H1 (cell line): Measurements from ENCODE around the gene ASCC2. TPM values are rescaled to one million over a fixed set of nuclear protein-coding genes. Genes with fewer than 3 reads are reported as not detected.

Experiments
- CTCF ChIA-PET: fragments of 300-600 bp; sonication (Branson Sonifier 250); formaldehyde crosslinking; loops from one replicate; lab custom pipeline; 2021; ENCODE audit not compliant: partially characterized antibody; lab: Charles Lee
- POLR2A ChIA-PET: fragments of 300-600 bp; sonication (Branson Sonifier 250); formaldehyde crosslinking; loops from one replicate; lab custom pipeline; 2021; ENCODE audit warnings: inconsistent platforms; ENCODE audit not compliant: partially characterized antibody; lab: Charles Lee
- DNase-seq, 2 experiments: peaks; one replicate each; pipeline versions ENCODE4 v3.0.0 to v3.0.0-alpha.2; 2010 to 2022; ENCODE audit warnings: low spot score in 2 of 2, low read depth in 1 of 2, mixed read lengths in 1 of 2
- FAIRE-seq: peaks from 2 replicates; lab custom pipeline; 2011; peaks lifted over from hg19 to GRCh38; lab: Jason Lieb, UNC
- H2AFZ ChIP-seq: 2 replicates; pipeline ENCODE4 v1.8.1; 2012; ENCODE audit warnings: low read length, inconsistent platforms
- H2AK5ac ChIP-seq: 2 replicates; pipeline ENCODE4 v1.6.1; 2013; ENCODE audit warnings: low read depth, low read length
- H2BK120ac ChIP-seq: replicated peaks from 2 replicates; pipeline ENCODE3; 2013; ENCODE audit warnings: low read depth, low read length, inconsistent platforms
- H2BK12ac ChIP-seq: 2 replicates; pipeline ENCODE4 v1.6.1; 2013; ENCODE audit warnings: low read depth, low read length
- H2BK15ac ChIP-seq: 2 replicates; pipeline ENCODE4 v1.6.1; 2013; ENCODE audit warnings: low read length
- H2BK20ac ChIP-seq: 2 replicates; pipeline ENCODE4 v1.6.1; 2013; ENCODE audit warnings: low read length
- H2BK5ac ChIP-seq: 2 replicates; pipeline ENCODE4 v1.6.1; 2013; ENCODE audit warnings: low read depth, low read length
- H3K14ac ChIP-seq: 2 replicates; pipeline ENCODE4 v1.6.1; 2013; ENCODE audit warnings: inconsistent platforms; ENCODE audit not compliant: insufficient read length
- H3K18ac ChIP-seq: 2 replicates; pipeline ENCODE4 v1.6.1; 2013; ENCODE audit warnings: low read length; ENCODE audit errors: extremely low read depth
- H3K23ac ChIP-seq: 2 replicates; pipeline ENCODE4 v1.6.1; 2013; ENCODE audit warnings: inconsistent platforms; ENCODE audit not compliant: insufficient read length
- H3K23me2 ChIP-seq: 2 replicates; pipeline ENCODE4 v1.6.1; 2013; ENCODE audit warnings: low read depth, low read length
- H3K27ac ChIP-seq: 2 replicates; pipeline ENCODE4 v1.6.1; 2011; ENCODE audit warnings: low read depth, low read length, inconsistent platforms
- H3K27me3 ChIP-seq, 4 experiments: replicated peaks in 1 of 4; 1 replicate in 1 of 4; 2 replicates in 3 of 4; pipeline versions ENCODE4 v1.6.1 to v1.8.1; 2011 to 2013; ENCODE audit warnings: low read length in 3 of 4, mild to moderate bottlenecking in 3 of 4, inconsistent platforms in 2 of 4, mixed read lengths in 2 of 4, moderate library complexity in 1 of 4; ENCODE audit not compliant: control insufficient read depth in 3 of 4, insufficient read depth in 3 of 4; ENCODE audit errors: extremely low read depth in 1 of 4
- H3K36me3 ChIP-seq, 4 experiments: 2 replicates each; pipeline versions ENCODE4 v1.6.1 to v1.8.1; 2011 to 2013; ENCODE audit warnings: mild to moderate bottlenecking in 4 of 4, low read length in 3 of 4, moderate library complexity in 2 of 4, control low read depth in 1 of 4, inconsistent platforms in 1 of 4; ENCODE audit not compliant: insufficient read depth in 4 of 4, control insufficient read depth in 2 of 4
- H3K4ac ChIP-seq: replicated peaks from 2 replicates; pipeline ENCODE3; 2013; ENCODE audit warnings: low read length, low read depth, mixed read lengths, inconsistent platforms; ENCODE audit not compliant: insufficient read length
- H3K4me1 ChIP-seq, 4 experiments: replicated peaks in 1 of 4; 1 replicate in 1 of 4; 2 replicates in 3 of 4; pipeline versions ENCODE4 v1.6.1 to v1.8.1; 2011 to 2013; ENCODE audit warnings: low read length in 3 of 4, inconsistent platforms in 2 of 4, mixed read lengths in 1 of 4; ENCODE audit not compliant: insufficient read depth in 4 of 4, control insufficient read depth in 3 of 4
- H3K4me2 ChIP-seq, 2 experiments: 2 replicates each; pipeline versions ENCODE4 v1.6.1 to v1.8.1; 2011 to 2013; ENCODE audit warnings: low read depth in 2 of 2, low read length in 2 of 2, control low read depth in 1 of 2, inconsistent platforms in 1 of 2, mild to moderate bottlenecking in 1 of 2; ENCODE audit not compliant: insufficient read depth in 1 of 2
- H3K4me3 ChIP-seq, 4 experiments: fragments of 200-600, 300-600 bp in 1 of 4; sonication (generic), shearing (Covaris generic), sonication (Bioruptor Twin) in 1 of 4; 2 replicates each; pipeline versions ENCODE4 v1.5.1 to v1.8.1; 2011 to 2016; ENCODE audit warnings: low read length in 4 of 4, low read depth in 3 of 4, control low read depth in 2 of 4, inconsistent platforms in 2 of 4, mild to moderate bottlenecking in 2 of 4, mixed read lengths in 1 of 4, moderate library complexity in 1 of 4; ENCODE audit not compliant: insufficient read depth in 2 of 4; ENCODE audit errors: extremely low read depth in 1 of 4
- H3K56ac ChIP-seq: replicated peaks from 2 replicates; pipeline ENCODE3; 2013; ENCODE audit warnings: low read depth, mild to moderate bottlenecking, mixed read lengths, low read length, inconsistent platforms; ENCODE audit not compliant: insufficient read length
- H3K79me1 ChIP-seq: 2 replicates; pipeline ENCODE4 v1.6.1; 2013; ENCODE audit warnings: low read depth, low read length, control low read depth
- H3K79me2 ChIP-seq, 2 experiments: 2 replicates each; pipeline versions ENCODE4 v1.6.1 to v1.8.1; 2012 to 2013; ENCODE audit warnings: low read length in 2 of 2, mild to moderate bottlenecking in 2 of 2, inconsistent platforms in 1 of 2; ENCODE audit not compliant: insufficient read depth in 2 of 2, control insufficient read depth in 1 of 2
- H3K9ac ChIP-seq, 4 experiments: replicated peaks in 1 of 4; 1 replicate in 1 of 4; 2 replicates in 3 of 4; pipeline versions ENCODE4 v1.6.1 to v1.8.1; 2011 to 2013; ENCODE audit warnings: low read depth in 3 of 4, low read length in 3 of 4, control low read depth in 2 of 4, mild to moderate bottlenecking in 2 of 4, moderate library complexity in 2 of 4, inconsistent platforms in 1 of 4; ENCODE audit errors: extremely low read depth in 1 of 4
- H3K9me3 ChIP-seq, 2 experiments: 2 replicates each; pipeline versions ENCODE4 v1.6.1 to v1.8.1; 2012 to 2013; ENCODE audit warnings: mild to moderate bottlenecking in 2 of 2, moderate library complexity in 2 of 2, control low read depth in 1 of 2, inconsistent platforms in 1 of 2, low read depth in 1 of 2, low read length in 1 of 2, mixed read lengths in 1 of 2; ENCODE audit not compliant: insufficient read depth in 2 of 2
- H4K20me1 ChIP-seq, 2 experiments: replicated peaks in 1 of 2; 2 replicates each; pipeline versions ENCODE3 to v1.8.1; 2011 to 2013; ENCODE audit warnings: inconsistent platforms in 2 of 2, low read length in 2 of 2, mild to moderate bottlenecking in 1 of 2; ENCODE audit not compliant: insufficient read depth in 2 of 2, control insufficient read depth in 1 of 2
- H4K5ac ChIP-seq: 2 replicates; pipeline ENCODE4 v1.6.1; 2013; ENCODE audit warnings: low read length, low read depth, mixed read lengths, inconsistent platforms; ENCODE audit not compliant: insufficient read length
- H4K8ac ChIP-seq: 2 replicates; pipeline ENCODE4 v1.8.0; 2013; ENCODE audit warnings: mild to moderate bottlenecking, moderate library complexity, low read length, inconsistent platforms; ENCODE audit not compliant: insufficient read depth; ENCODE audit errors: extremely low read depth
- H4K91ac ChIP-seq: replicated peaks from 2 replicates; pipeline ENCODE3; 2013; ENCODE audit warnings: low read length, mixed read lengths, inconsistent platforms; ENCODE audit not compliant: insufficient read length
- SRF ChIP-seq: IDR thresholded peaks from 2 replicates; pipeline ENCODE4 v1.6.1; 2011; ENCODE audit warnings: mild to moderate bottlenecking, low read depth, low read length, moderate library complexity
- TCF12 ChIP-seq: IDR thresholded peaks from 2 replicates; pipeline ENCODE4 v1.6.1; 2011; ENCODE audit warnings: low read depth, mild to moderate bottlenecking, low read length
- polyA plus RNA-seq, 7 experiments: library from polyadenylated mRNA; depleted of rRNA in 3 of 7; stranded (reverse) in 5 of 7; unstranded in 2 of 7; fragments of >200 nt in 5 of 7; fragments of 200-250 nt in 2 of 7; gene quantifications; 1 replicate in 5 of 7; 2 replicates in 1 of 7; 4 replicates in 1 of 7; pipeline versions ENCODE4 v1.2.1 to v1.2.3, GENCODE V29; 2011 to 2013; ENCODE audit warnings: missing spikeins in 2 of 7, mixed read lengths in 2 of 7
- total RNA-seq: library from RNA; stranded (reverse); fragmentation: NEBNext Ultra II Directional; extraction: Animal tissue kit (Norgen Biotek cat#: 25700); gene quantifications from 2 replicates; pipeline ENCODE4 v1.2.1, GENCODE V29; 2021

Gene ASCC2
- total and polyA plus RNA-seq, 2 of the 8 experiments (the other 6 are each of a cell fraction or from before 2014, with no cell fraction given) = 35.0 to 35.8 TPM

DNA sequence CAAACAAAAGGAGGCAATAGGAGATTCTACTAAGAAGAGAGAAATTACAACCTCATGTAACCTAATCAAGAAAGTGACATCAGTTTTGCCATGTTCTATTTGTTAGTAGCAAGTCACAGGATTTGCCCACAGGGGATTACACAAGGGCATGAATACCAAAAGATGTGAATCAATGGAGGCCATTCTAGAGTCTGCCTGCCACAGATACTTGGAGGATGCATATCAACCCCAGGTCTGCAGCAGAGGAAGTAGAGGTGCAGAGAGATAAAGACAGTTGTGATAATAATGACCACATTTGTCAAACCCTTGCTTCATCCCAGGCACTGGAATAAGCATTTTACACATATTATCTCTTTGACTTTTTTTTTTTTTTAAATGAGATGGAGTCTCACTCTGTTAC lies 2.4 kb upstream of the ASCC2 start:
- H3K79me1 ChIP-seq = peaks cover 3% of the 10 kb centered on the region; the same call in 1 of the 2 replicates
- peaks cover 0 to 5% of the 10 kb centered on the region in 2 experiments; a peak in 1 of 4 replicates for H3K79me2 ChIP-seq
- H3K23me2 ChIP-seq = peaks cover 3% of the 10 kb centered on the region; the same call in 1 of the 2 replicates
- H2BK5ac ChIP-seq = no peak overlapping the region
- H3K27me3 ChIP-seq = no peaks in the 10 kb centered on the region
- H3K4me2 ChIP-seq = no peak overlapping the region
- no peak overlapping the region for H2BK20ac ChIP-seq
- no peak overlapping the region for H3K23ac ChIP-seq
- DNase-seq = no peak
- no peak overlapping the region for H3K14ac ChIP-seq
- no peak for FAIRE-seq
- H3K18ac ChIP-seq = no peak overlapping the region
- H2BK15ac ChIP-seq = no peak overlapping the region
- H3K36me3 ChIP-seq = no peaks in the 10 kb centered on the region
- no peak overlapping the region for H3K27ac ChIP-seq
- H3K4me1 ChIP-seq = peaks cover 0 to 4% (median 0%) of the 10 kb centered on the region in 4 experiments; a peak in 2 of 7 replicates
- H3K56ac ChIP-seq = no peak overlapping the region
- H3K9me3 ChIP-seq = no peaks in the 10 kb centered on the region
- ChIA-PET POLR2A (interaction anchor here (0.7 kb wide), 1 partner anchor 216 kb away, joined by 3 read pairs; no protein-coding TSS in a partner anchor), CTCF (interaction anchor here (0.7 kb wide), 1 partner anchor 164 kb away, joined by 3 read pairs; no protein-coding TSS in a partner anchor)
- no peak overlapping the region for H4K91ac ChIP-seq
- no peak overlapping the region for H3K4ac ChIP-seq
- no peak overlapping the region for H3K9ac ChIP-seq
- no peak overlapping the region for H2AK5ac ChIP-seq
- H4K8ac ChIP-seq = no peak overlapping the region
- no peaks in the 10 kb centered on the region for H4K20me1 ChIP-seq
- H2BK120ac ChIP-seq = no peak overlapping the region
- no peak overlapping the region for H4K5ac ChIP-seq
- no peak overlapping the region for H2BK12ac ChIP-seq
- 0 out of 2 replicates have a peak overlapping the region, but pooled peaks have one; percentile 11 for H2AFZ ChIP-seq
- no peak overlapping the region for H3K4me3 ChIP-seq
- TF ChIP-seq TCF12 (no peak), SRF (no peak)
